Stimulated activated CD4-positive, alpha-beta T cell treated with anti-CD3 and anti-CD28 coated beads, Interleukin-1b, Interleukin-23, amount 100 ng/mL, for 24 hours (primary cell): ENCODE results near the gene EZH1.
"Not testable (repeated sequence)": the region's sequence is repeated elsewhere in the genome, so short reads cannot be mapped to it uniquely, and the experiment has no call there.

Source experiments
- DNase-seq, 4 experiments: peaks; one replicate each; pipeline ENCODE4 v3.0.0-alpha.2; 2020; ENCODE audit warnings: low read depth in 4 of 4, low spot score in 1 of 4

Gene EZH1

GRCh38 chr17:42772945-42773289 lies 28.1 kb upstream of the EZH1 start:
- DNase-seq: no peak

GRCh38 chr17:42769964-42770363 lies 25.1 kb upstream of the EZH1 start:
- DNase-seq: not testable (repeated sequence)

- not testable (repeated sequence) for DNase-seq
Observed at GRCh38 chr17:42768006-42768405, 23.2 kb upstream of the EZH1 start.

GRCh38 chr17:42767512-42767911 lies 22.7 kb upstream of the EZH1 start:
- DNase-seq: no peak

- DNase-seq: no peak
Observed at GRCh38 chr17:42766124-42766523, 21.3 kb upstream of the EZH1 start.

DNA sequence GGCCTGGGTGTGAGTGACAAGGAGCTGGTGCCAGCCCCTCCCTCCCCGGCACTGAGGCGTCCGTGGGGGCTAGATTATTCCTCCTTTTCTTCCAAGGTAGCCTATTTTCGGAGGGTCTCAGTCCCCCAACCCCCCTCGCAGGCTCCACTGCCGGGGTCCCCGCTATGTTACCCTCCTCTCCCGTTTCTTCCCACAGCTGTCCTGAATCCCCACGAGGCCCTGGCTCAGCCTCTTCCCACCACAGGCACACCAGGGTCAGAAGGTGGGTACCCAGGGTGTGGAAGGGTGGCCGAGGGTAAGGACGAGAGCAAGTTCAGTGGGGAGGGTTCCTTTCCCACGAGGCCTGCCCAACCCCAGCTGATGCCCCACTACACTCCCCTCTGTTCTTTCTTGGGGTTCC lies 16.8 kb upstream of the EZH1 start:
- no peak for DNase-seq

- DNase-seq: no peak
Observed at GRCh38 chr17:42760652-42761581, 16.1 kb upstream of the EZH1 start, which contains the start of gene RAMP2. Gene RAMP2 (plus strand): TSS chr17:42761227. CDS start chr17:42761262, 35 bp downstream.

GRCh38 chr17:42759982-42760651 lies 15.3 kb upstream of the EZH1 start:
- DNase-seq: no peak

DNA sequence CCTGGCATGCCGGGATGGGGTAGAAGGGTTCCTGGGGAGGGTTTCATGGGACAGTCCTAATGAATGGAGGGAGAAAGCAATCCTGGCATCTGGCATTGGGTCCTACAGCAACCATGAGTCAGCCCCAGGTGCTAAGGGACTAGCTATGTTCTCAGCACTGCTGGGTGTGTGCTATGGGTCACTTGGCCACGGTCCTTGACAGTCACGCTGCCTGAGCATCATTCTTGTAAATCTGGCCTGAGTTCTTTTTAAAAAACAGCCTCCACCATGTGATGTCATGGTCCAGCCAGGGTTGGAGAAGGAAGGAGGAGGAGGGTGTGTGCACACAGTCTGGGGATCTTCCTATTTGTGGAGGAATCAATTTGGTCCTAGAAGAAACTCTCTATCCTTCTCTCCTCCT lies 9.9 kb upstream of the EZH1 start:
- DNase-seq: no peak

DNA sequence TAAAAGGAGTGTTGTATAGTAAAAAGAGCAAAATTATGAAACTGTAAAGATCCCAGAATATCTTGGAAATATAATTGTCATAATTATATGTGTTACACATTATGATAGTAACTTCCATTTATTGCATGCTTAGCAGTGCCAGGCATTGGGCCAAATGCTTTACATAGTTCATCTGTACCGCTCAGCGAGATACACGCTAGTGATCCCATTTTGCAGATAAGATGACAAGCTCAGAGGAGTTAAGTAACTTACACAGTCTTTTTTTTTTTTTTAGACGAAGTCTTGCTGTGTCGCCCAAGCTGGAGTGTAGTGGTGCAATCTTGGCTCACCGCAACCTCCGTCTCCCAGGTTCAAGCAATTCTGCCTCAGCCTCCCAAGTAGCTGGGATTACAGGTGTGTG lies 6.8 kb upstream of the EZH1 start:
- DNase-seq: no peak

GRCh38 chr17:42750739-42751344 lies 6.0 kb upstream of the EZH1 start:
- no peak for DNase-seq

GRCh38 chr17:42748908-42749798 lies 4.3 kb upstream of the EZH1 start:
- DNase-seq: no peak

GRCh38 chr17:42748202-42748907 lies 3.5 kb upstream of the EZH1 start:
- DNase-seq: no peak

DNA sequence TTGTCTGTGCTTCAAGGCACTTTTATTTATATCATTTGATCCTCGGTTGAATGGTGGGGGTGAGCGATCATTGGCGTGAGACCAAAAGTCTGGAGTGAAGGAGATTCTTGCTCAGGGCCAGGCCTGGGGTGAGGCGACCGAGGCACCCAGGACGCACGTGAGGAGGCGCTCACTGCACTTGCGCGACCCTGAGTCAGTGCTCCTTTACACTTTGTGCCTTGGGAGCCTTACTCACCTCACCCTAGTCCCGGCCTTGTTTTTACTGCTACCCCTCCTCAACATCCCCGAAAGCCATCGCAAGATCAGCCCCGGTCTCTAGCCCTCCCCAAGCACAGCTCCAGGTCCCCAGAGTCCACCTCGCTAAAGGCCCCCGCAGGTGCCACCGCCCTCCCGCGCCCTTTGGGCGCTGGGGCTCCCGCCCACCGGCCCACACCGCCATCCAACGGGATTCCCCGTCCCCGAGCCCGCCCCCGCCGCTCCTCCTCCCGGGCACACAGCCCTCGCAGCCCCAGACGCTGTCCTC lies 496 bp downstream of the EZH1 start:
- peak; percentile 28 to 68 (median 50) for DNase-seq

DNA sequence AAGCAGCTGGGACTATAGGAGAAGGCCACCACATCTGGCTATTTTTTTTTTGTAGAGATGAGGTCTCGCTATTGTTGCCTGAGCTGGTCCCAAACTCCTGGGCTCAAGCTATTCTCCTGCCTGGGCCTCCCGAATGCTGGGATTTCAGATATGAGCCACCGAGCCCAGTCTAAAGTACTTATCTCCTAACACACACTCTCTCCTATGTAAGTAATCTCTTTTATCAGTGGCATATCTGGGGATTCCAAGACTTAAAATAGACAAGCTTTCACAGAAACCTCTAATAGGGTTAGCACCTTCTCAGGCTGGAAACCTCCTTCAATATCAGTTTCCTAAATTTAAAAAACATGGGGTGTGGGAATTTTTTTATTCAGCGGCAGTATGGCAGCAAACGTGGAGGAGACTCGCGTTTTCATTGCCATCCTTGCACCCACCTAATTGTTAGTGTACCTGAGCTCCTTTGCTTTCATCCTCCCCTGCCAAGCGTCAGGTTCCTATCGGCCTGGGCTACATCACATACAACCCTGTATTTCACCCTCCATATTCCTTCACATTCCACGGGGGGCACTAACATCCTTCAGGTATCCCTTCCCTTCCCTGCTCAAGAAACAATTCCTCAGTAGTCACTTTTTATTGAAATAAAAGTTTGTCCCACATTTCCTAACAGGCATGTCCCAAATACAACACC lies 1.1 kb downstream of the EZH1 start:
- no peak for DNase-seq

DNA sequence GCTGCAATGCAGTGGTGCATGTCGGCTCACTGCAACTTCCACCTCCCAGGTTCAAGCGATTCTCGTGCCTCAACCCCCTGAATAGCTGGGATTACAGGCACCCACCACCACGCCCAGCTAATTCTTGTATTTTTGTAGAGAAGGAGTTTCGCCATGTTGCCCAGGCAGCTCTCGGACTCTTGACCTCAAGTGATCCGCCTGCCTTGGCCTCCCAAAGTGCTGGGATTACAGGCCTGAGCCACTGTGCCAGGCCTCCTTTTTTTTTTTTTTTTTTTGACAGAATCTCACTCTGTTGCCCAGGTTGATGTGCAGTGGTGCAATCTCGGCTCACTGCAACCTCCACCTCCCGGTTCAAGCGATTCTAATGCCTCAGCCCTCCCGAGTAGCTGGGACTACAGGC lies 1.9 kb downstream of the EZH1 start:
- not testable (repeated sequence) for DNase-seq

DNA sequence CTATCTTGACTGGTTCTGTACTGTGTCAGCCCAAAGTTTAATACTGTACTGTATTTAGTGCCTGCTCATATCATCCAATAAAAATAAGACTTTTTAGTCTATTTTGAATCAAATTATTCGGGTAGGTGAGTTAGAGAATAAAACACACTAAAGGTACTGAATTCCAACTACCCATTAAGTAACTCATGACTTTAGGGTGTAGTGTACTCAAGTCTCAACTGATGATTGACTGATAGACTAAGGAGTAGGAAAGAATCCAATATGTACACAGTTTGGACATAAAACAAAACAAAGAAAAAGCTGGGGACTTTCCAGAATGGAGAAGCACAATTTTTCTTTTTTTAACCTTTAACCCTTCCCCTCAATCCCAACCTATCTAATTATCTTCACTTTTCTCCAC lies 4.1 kb downstream of the EZH1 start:
- DNase-seq: no peak

- DNase-seq: no peak
Observed at GRCh38 chr17:42725143-42725542, 19.7 kb downstream of the EZH1 start.

DNA sequence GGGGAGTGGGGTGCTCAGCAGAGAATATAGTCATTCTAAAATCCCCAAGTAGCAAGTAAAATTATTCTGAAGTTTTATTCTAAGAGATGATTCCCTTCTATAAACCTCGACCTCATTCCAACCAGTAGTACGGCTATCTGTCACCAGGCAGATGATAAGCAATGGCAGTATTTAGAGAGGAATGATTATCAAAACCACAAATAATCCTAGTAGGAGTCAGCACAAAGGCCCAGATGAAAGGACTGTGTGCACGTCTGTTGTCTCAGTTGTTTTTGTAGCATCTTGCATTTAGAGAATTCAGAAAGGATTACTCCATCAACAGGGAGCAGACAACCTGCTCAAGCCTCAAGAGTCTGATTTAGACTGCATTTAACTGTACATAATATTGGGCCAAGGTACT lies 21.2 kb downstream of the EZH1 start:
- DNase-seq: no peak
